NCI-H146 (cell line): ENCODE results near the gene ELAVL4.

ENCODE experiments used
- DNase-seq: peaks from one replicate; lab custom pipeline; 2025; lab: John Stamatoyannopoulos, UW

ELAVL4 gene

GRCh38 chr1:50252196-50252595 lies 143.5 kb downstream of the ELAVL4 start:
- DNase-seq = no peak
